Loucy (cell line): ENCODE measurements around the gene OFD1.

Experiments used
- H2AFZ ChIP-seq: fragments of 200-600 bp; sonication (generic); 2 replicates; pipeline ENCODE4 v1.6.0; 2016; ENCODE audit warnings: antibody characterized with exemption, mild to moderate bottlenecking, low read length, moderate library complexity
- H3F3A ChIP-seq: fragments of 200-600 bp; 2 replicates; pipeline ENCODE4 v1.6.0; 2016; ENCODE audit warnings: antibody characterized with exemption, low read depth, mild to moderate bottlenecking
- H3K27me3 ChIP-seq: fragments of 200-600 bp; sonication (generic); 2 replicates; pipeline ENCODE4 v1.6.1; 2014; ENCODE audit warnings: low read length, mild to moderate bottlenecking; ENCODE audit not compliant: insufficient read depth, poor library complexity, severe bottlenecking
- H3K36me3 ChIP-seq: fragments of 200-600 bp; sonication (generic); 2 replicates; pipeline ENCODE4 v1.6.1; 2016; ENCODE audit warnings: low read length; ENCODE audit not compliant: insufficient read depth
- H3K4me1 ChIP-seq: fragments of 200-600 bp; sonication (generic); 2 replicates; pipeline ENCODE4 v1.5.1; 2014; ENCODE audit warnings: low read length, mild to moderate bottlenecking; ENCODE audit not compliant: insufficient read depth, poor library complexity, severe bottlenecking
- H3K4me2 ChIP-seq: fragments of 200-600 bp; sonication (generic); 2 replicates; pipeline ENCODE4 v1.6.0; 2014; ENCODE audit warnings: antibody characterized with exemption, low read length, low read depth, mild to moderate bottlenecking; ENCODE audit not compliant: poor library complexity, severe bottlenecking
- H3K4me3 ChIP-seq: fragments of 200-600 bp; sonication (generic); 2 replicates; pipeline ENCODE4 v1.5.1; 2014; ENCODE audit warnings: low read length, mild to moderate bottlenecking, mixed read lengths; ENCODE audit not compliant: poor library complexity, severe bottlenecking
- H3K79me2 ChIP-seq: fragments of 200-600 bp; sonication (generic); 2 replicates; pipeline ENCODE4 v1.6.1; 2014; ENCODE audit warnings: low read length; ENCODE audit not compliant: insufficient read depth
- H3K9ac ChIP-seq: fragments of 200-600 bp; sonication (generic); 2 replicates; pipeline ENCODE4 v1.6.0; 2014; ENCODE audit warnings: mild to moderate bottlenecking, low read depth, low read length, moderate library complexity; ENCODE audit not compliant: poor library complexity, severe bottlenecking
- H3K9me2 ChIP-seq: fragments of 200-600 bp; sonication (generic); replicated peaks from 2 replicates; pipeline ENCODE4 v1.6.1; 2016; ENCODE audit warnings: low read depth, low read length, mixed read lengths
- H3K9me3 ChIP-seq: fragments of 200-600 bp; sonication (generic); 2 replicates; pipeline ENCODE4 v1.6.1; 2014; ENCODE audit warnings: mild to moderate bottlenecking, antibody characterized with exemption, low read length, low read depth; ENCODE audit not compliant: insufficient read depth
- H4K20me1 ChIP-seq: fragments of 200-600 bp; sonication (generic); 2 replicates; pipeline ENCODE4 v1.6.0; 2014; ENCODE audit warnings: antibody characterized with exemption, low read length, mild to moderate bottlenecking; ENCODE audit not compliant: insufficient read depth, poor library complexity, severe bottlenecking
- CTCF ChIP-seq: fragments of 200-600 bp; sonication (generic); conservative IDR thresholded peaks from 2 replicates; pipeline ENCODE4 v1.5.1; 2014; ENCODE audit warnings: mild to moderate bottlenecking, antibody characterized with exemption, low read length
- EZH2phosphoT487 ChIP-seq: fragments of 200-600 bp; IDR thresholded peaks from 2 replicates; pipeline ENCODE4 v1.6.1; 2018; ENCODE audit warnings: antibody characterized with exemption, mild to moderate bottlenecking, moderate library complexity, borderline replicate concordance

Gene OFD1

GRCh38 chrX:13790206-13791131 is 55.9 kb downstream of the OFD1 start:
- H3K27me3 ChIP-seq: no peaks in the 10 kb centered on the region
- H3K79me2 ChIP-seq: no peaks in the 10 kb centered on the region
- no peaks in the 10 kb centered on the region for H4K20me1 ChIP-seq
- H3K9ac ChIP-seq: no peak overlapping the region
- no peaks in the 10 kb centered on the region for H3K4me1 ChIP-seq
- H3K4me2 ChIP-seq: no peak overlapping the region
- H3K9me3 ChIP-seq: no peaks in the 10 kb centered on the region
- no peaks in the 10 kb centered on the region for H3K9me2 ChIP-seq
- H3K4me3 ChIP-seq: no peak overlapping the region
- H3K36me3 ChIP-seq: no peaks in the 10 kb centered on the region
- TF ChIP-seq CTCF (no peak), EZH2phosphoT487 (no peak)
- no peaks in the 10 kb centered on the region for H3F3A ChIP-seq
- no peak overlapping the region for H2AFZ ChIP-seq

GRCh38 chrX:13791145-13791544 is 56.6 kb downstream of the OFD1 start:
- Histone ChIP-seq H3K79me2 (no peaks in the 10 kb centered on the region), H3K9me2 (no peaks in the 10 kb centered on the region), H3K36me3 (no peaks in the 10 kb centered on the region), H3F3A (no peaks in the 10 kb centered on the region), H3K4me3 (no peak overlapping the region), H2AFZ (no peak overlapping the region), H3K4me2 (no peak overlapping the region), H3K4me1 (no peaks in the 10 kb centered on the region), H3K9me3 (no peaks in the 10 kb centered on the region), H3K9ac (no peak overlapping the region), H4K20me1 (no peaks in the 10 kb centered on the region), H3K27me3 (no peaks in the 10 kb centered on the region)
- TF ChIP-seq CTCF: no peak
- no peak for TF ChIP-seq EZH2phosphoT487

GRCh38 chrX:13791559-13791958 is 57.0 kb downstream of the OFD1 start:
- H3K4me3 ChIP-seq: no peak overlapping the region
- no peak overlapping the region for H3K4me2 ChIP-seq
- no peaks in the 10 kb centered on the region for H3F3A ChIP-seq
- no peaks in the 10 kb centered on the region for H3K4me1 ChIP-seq
- TF ChIP-seq EZH2phosphoT487: no peak
- no peak for TF ChIP-seq CTCF
- no peak overlapping the region for H3K9ac ChIP-seq
- no peaks in the 10 kb centered on the region for H3K9me2 ChIP-seq
- no peaks in the 10 kb centered on the region for H3K27me3 ChIP-seq
- no peaks in the 10 kb centered on the region for H3K79me2 ChIP-seq
- no peak overlapping the region for H2AFZ ChIP-seq
- H3K9me3 ChIP-seq: no peaks in the 10 kb centered on the region
- no peaks in the 10 kb centered on the region for H4K20me1 ChIP-seq
- no peaks in the 10 kb centered on the region for H3K36me3 ChIP-seq
